A549 (cell line): ENCODE data around the gene WNT11. TPM values are rescaled to one million over a fixed set of nuclear protein-coding genes. Genes with fewer than 3 reads are reported as not detected.

Experiments used
- ATAC-seq, 2 experiments: fragments of 200-7000 bp in 1 of 2; fragments of >200 bp in 1 of 2; cut with Nextera tagmentation in 1 of 2; cut with Tn5 transposase in 1 of 2; 3 replicates each; pipeline versions ENCODE4 v1.8.0 to v1.9.1; 2018 to 2020; ENCODE audit warnings: mild to moderate bottlenecking in 1 of 2, moderate library complexity in 1 of 2
- CTCF ChIA-PET: fragments of 300-600 bp; sonication (Branson Sonifier 250); formaldehyde crosslinking; extraction: SDS; loops from one replicate; lab custom pipeline; 2021; ENCODE audit warnings: antibody characterized with exemption, inconsistent platforms; lab: Yijun Ruan, JAX
- POLR2A ChIA-PET: fragments of 350-600 bp; formaldehyde crosslinking; extraction: SDS; loops from one replicate; lab custom pipeline; 2021; ENCODE audit warnings: antibody characterized with exemption, inconsistent platforms; lab: Yijun Ruan, JAX
- DNase-seq, 2 experiments: peaks; one replicate each; pipeline versions ENCODE4 v3.0.0 to v3.0.0-alpha.2; 2011 to 2016; ENCODE audit warnings: low read depth in 1 of 2, low spot score in 1 of 2
- FAIRE-seq: peaks from 2 replicates; lab custom pipeline; 2011; peaks lifted over from hg19 to GRCh38; lab: Jason Lieb, UNC
- H3K27ac ChIP-seq, 2 experiments: fragments of >200 bp; sonication (Bioruptor Twin); formaldehyde crosslinking; 3 replicates each; pipeline ENCODE4 v1.5.1; 2016 to 2017
- H3K4me1 ChIP-seq: fragments of >200 bp; sonication (Bioruptor Twin); formaldehyde crosslinking; 3 replicates; pipeline ENCODE4 v1.6.1; 2016
- H3K4me2 ChIP-seq: fragments of >200 bp; sonication (Bioruptor Twin); formaldehyde crosslinking; 3 replicates; pipeline ENCODE4 v1.6.1; 2016
- H3K4me3 ChIP-seq: fragments of >200 bp; sonication (Bioruptor Twin); formaldehyde crosslinking; 3 replicates; pipeline ENCODE4 v1.5.1; 2016
- H3K9me3 ChIP-seq: fragments of >200 bp; sonication (Bioruptor Twin); formaldehyde crosslinking; 3 replicates; pipeline ENCODE4 v1.6.1; 2016
- CHD4 ChIP-seq: fragments of 200-600 bp; sonication (generic); IDR thresholded peaks from 2 replicates; pipeline ENCODE4 v1.6.1; 2016; ENCODE audit warnings: antibody characterized with exemption, mild to moderate bottlenecking, borderline replicate concordance
- E2F6 ChIP-seq: IDR thresholded peaks from 2 replicates; pipeline ENCODE4 v1.6.1; 2012; ENCODE audit warnings: low read depth, borderline replicate concordance
- EHF ChIP-seq: fragments of 250-450 bp; sonication (Bioruptor Pico); IDR thresholded peaks from 2 replicates; pipeline ENCODE4 v1.5.0; 2020; ENCODE audit warnings: mild to moderate bottlenecking
- ELK1 ChIP-seq: fragments of 150-350 bp; IDR thresholded peaks from 2 replicates; pipeline ENCODE4 v1.6.1; 2014; ENCODE audit warnings: low read depth, mild to moderate bottlenecking, low read length
- EP300 ChIP-seq, 2 experiments: fragments of >200 bp; sonication (Bioruptor Twin); formaldehyde crosslinking; IDR thresholded peaks; 2 replicates in 1 of 2; 3 replicates in 1 of 2; pipeline ENCODE4 v1.6.1; 2016 to 2017
- ESRRA ChIP-seq: fragments of 150-350 bp; IDR thresholded peaks from 2 replicates; pipeline ENCODE4 v1.6.1; 2014; ENCODE audit warnings: mild to moderate bottlenecking, low read length, borderline replicate concordance
- HMGXB4 ChIP-seq: fragments of 250-450 bp; sonication (Bioruptor Pico); IDR thresholded peaks from 2 replicates; pipeline ENCODE4 v1.5.0; 2021; ENCODE audit warnings: mild to moderate bottlenecking, moderate library complexity, borderline replicate concordance
- HOXB13 ChIP-seq: fragments of 250-450 bp; sonication (Bioruptor Pico); IDR thresholded peaks from 2 replicates; pipeline ENCODE4 v1.5.0; 2020; ENCODE audit warnings: low read depth, mild to moderate bottlenecking, moderate library complexity
- JUNB ChIP-seq: fragments of >200 bp; sonication (Bioruptor Twin); formaldehyde crosslinking; IDR thresholded peaks from 2 replicates; pipeline ENCODE4 v1.6.1; 2016
- KDM1A ChIP-seq: fragments of 200-600 bp; sonication (generic); IDR thresholded peaks from 2 replicates; pipeline ENCODE4 v1.6.1; 2016; ENCODE audit warnings: low read depth, mild to moderate bottlenecking
- KDM5A ChIP-seq: fragments of 200-600 bp; sonication (generic); IDR thresholded peaks from 2 replicates; pipeline ENCODE4 v1.6.1; 2016; ENCODE audit warnings: antibody characterized with exemption, mild to moderate bottlenecking
- MAFK ChIP-seq: fragments of 450-650 bp; IDR thresholded peaks from 2 replicates; pipeline ENCODE4 v1.6.1; 2014; ENCODE audit not compliant: partially characterized antibody
- NFE2L2 ChIP-seq: fragments of 150-350 bp; conservative IDR thresholded peaks from 2 replicates; pipeline ENCODE4 v1.6.1; 2014; ENCODE audit warnings: low read length
- POLR2A ChIP-seq: IDR thresholded peaks from 2 replicates; pipeline ENCODE4 v1.6.1; 2012; ENCODE audit warnings: mild to moderate bottlenecking, low read length
- RAD21 ChIP-seq, 2 experiments: fragments of >200 bp in 1 of 2; sonication (Bioruptor Twin) in 1 of 2; formaldehyde crosslinking in 1 of 2; IDR thresholded peaks in 1 of 2; conservative IDR thresholded peaks in 1 of 2; 2 replicates in 1 of 2; 3 replicates in 1 of 2; pipeline ENCODE4 v1.6.1; 2012 to 2018; ENCODE audit warnings: inconsistent platforms in 1 of 2
- RCOR1 ChIP-seq: fragments of 150-350 bp; IDR thresholded peaks from 2 replicates; pipeline ENCODE4 v1.6.1; 2014; ENCODE audit warnings: antibody characterized with exemption, low read length, low read depth
- REST ChIP-seq: fragments of 200-600 bp; sonication (generic); IDR thresholded peaks from 2 replicates; pipeline ENCODE4 v1.6.1; 2016; ENCODE audit warnings: antibody characterized with exemption, mild to moderate bottlenecking, moderate library complexity
- RFX5 ChIP-seq: fragments of 450-650 bp; IDR thresholded peaks from 2 replicates; pipeline ENCODE4 v1.7.1; 2014; ENCODE audit warnings: antibody characterized with exemption, mild to moderate bottlenecking, moderate library complexity
- SMC3 ChIP-seq: fragments of >200 bp; sonication (Bioruptor Twin); formaldehyde crosslinking; IDR thresholded peaks from 3 replicates; pipeline ENCODE4 v1.6.1; 2018; ENCODE audit warnings: inconsistent platforms
- SREBF2 ChIP-seq: fragments of 450-650 bp; IDR thresholded peaks from 2 replicates; pipeline ENCODE4 v1.6.1; 2014; ENCODE audit warnings: mild to moderate bottlenecking, moderate library complexity
- ZC3H11A ChIP-seq: fragments of 450-650 bp; IDR thresholded peaks from 2 replicates; pipeline ENCODE4 v1.6.1; 2014; ENCODE audit warnings: antibody characterized with exemption, mild to moderate bottlenecking
- WGBS: methylation state at CpG from one replicate; pipeline ENCODE4 v1.1.6; 2017; ENCODE audit errors: missing lambda C conversion rate; 5-methylcytosine and 5-hydroxymethylcytosine counted together
- polyA plus RNA-seq, 4 experiments: library from polyadenylated mRNA; depleted of rRNA in 3 of 4; stranded (reverse); fragments of >200 nt; fragmentation: RNase III in 1 of 4; extraction: RNeasy Plus Mini Kit Qiagen cat#74134 plus additional on column Dnase treatment in 1 of 4; gene quantifications; 2 replicates in 3 of 4; 3 replicates in 1 of 4; pipeline ENCODE4 v1.2.3, GENCODE V29; 2011 to 2017

Gene WNT11
- polyA plus RNA-seq, 2 of the 4 experiments (the other 2 are of a cell fraction) = 0.36 to 0.57 TPM

- Histone ChIP-seq H3K4me3 (no peak overlapping the region), H3K4me1 (0 out of 3 replicates have a peak, but pooled peaks cover 6% of the 10 kb centered on the region), H3K27ac (peak overlapping the region; percentile 40 to 63; a peak in 3 of 6 replicates), H3K9me3 (no peaks in the 10 kb centered on the region), H3K4me2 (peak overlapping the region; percentile 64)
- TF ChIP-seq HMGXB4 (CRISPR knock-in tag) (no peak), CHD4 (no peak), ZC3H11A (no peak), HOXB13 (CRISPR knock-in tag) (no peak), SMC3 (no peak), RAD21 (conservative IDR thresholded peaks at IDR 0.05 in 1 of 2, IDR thresholded peaks at IDR 0.05 in 1 of 2) (no peak), ELK1 (no peak), E2F6 (no peak), KDM1A (no peak)
- ChIA-PET CTCF (interaction anchor here (0.6 to 3.2 kb wide), 79 partner anchors 9 to 968 kb away, joined by 3 to 187 read pairs (median 4); no protein-coding TSS in a partner anchor), POLR2A (no interaction called here)
- 66% methylated on average over 5 of the region's 5 CpGs for WGBS
- ATAC-seq (peak in 1 of 2 experiments; percentile 4; a peak in 1 of 6 replicates), FAIRE-seq (no peak), DNase-seq (no peak)
Measured at GRCh38 chr11:76151556-76152085, 54.7 kb downstream of the WNT11 start.

GRCh38 chr11:76150141-76150540 lies 56.2 kb downstream of the WNT11 start:
- ChIA-PET CTCF (interaction anchor here (0.9 to 5.9 kb wide), 6 partner anchors 57 to 284 kb away, joined by 3 to 50 read pairs (median 4); no protein-coding TSS in a partner anchor), POLR2A (no interaction called here)
- FAIRE-seq = no peak
- TF ChIP-seq EHF (CRISPR knock-in tag) (no peak), KDM5A (no peak), NFE2L2 (no peak), MAFK (no peak), REST (no peak), RFX5 (no peak), POLR2A (no peak), JUNB (no peak), SREBF2 (no peak), ESRRA (no peak), RCOR1 (no peak), EP300 (IDR thresholded peaks at IDR 0.05) (no peak)
- TF ChIP-seq, all 56 proteins: peak for 0
- no peak overlapping the region for H3K27ac ChIP-seq
- H3K4me2 ChIP-seq = no peak overlapping the region
- H3K4me3 ChIP-seq = no peak overlapping the region
- 82% methylated on average over 4 of the region's 4 CpGs for WGBS
- H3K9me3 ChIP-seq = no peaks in the 10 kb centered on the region
- 0 out of 3 replicates have a peak, but pooled peaks cover 6% of the 10 kb centered on the region for H3K4me1 ChIP-seq
- DNase-seq = no peak
- no peak for ATAC-seq
